GM19023 (cell line): ENCODE measurements around the gene C5AR1.
"Not testable (repeated sequence)": the region's sequence is repeated elsewhere in the genome, so short reads cannot be mapped to it uniquely, and the experiment has no call there.

Experiments
- ATAC-seq: cut with Tn5 transposase; IDR thresholded peaks from one replicate; pipeline ENCODE4 v1.9.1; 2021; ENCODE audit warnings: mild to moderate bottlenecking, moderate library complexity; ENCODE audit not compliant: unreplicated experiment

C5AR1 gene

DNA sequence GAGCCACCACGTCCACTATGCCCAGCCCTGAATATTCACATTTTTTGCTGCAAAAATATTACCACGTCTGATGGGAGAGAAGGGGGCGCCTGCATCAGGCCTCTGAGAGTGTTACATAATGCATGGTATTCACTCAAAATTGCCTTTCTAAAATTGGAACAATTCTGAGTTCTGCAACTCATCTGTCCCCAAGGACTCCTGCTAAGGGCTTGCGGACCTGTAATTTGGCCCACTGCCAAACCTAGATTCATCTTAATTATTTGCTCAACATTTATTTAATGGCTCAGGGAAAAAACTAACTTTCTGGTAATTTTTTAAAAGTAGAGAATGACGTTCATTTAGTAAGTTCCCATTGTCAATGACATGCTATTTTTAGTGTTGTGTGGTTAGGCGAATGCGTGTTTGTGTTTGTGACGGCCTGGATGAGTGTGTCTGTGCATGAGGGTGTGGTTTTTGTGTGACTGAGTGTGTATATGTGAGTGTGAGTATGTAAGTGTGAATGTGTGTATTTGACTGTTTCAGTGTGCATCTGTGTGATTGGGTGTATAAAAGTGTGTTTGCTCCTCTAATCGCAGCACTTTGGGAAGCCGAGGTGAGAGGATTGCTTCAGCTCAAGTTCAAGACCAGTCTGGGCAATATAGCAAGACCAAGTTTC lies 26.1 kb upstream of the C5AR1 start:
- ATAC-seq: no peak

DNA sequence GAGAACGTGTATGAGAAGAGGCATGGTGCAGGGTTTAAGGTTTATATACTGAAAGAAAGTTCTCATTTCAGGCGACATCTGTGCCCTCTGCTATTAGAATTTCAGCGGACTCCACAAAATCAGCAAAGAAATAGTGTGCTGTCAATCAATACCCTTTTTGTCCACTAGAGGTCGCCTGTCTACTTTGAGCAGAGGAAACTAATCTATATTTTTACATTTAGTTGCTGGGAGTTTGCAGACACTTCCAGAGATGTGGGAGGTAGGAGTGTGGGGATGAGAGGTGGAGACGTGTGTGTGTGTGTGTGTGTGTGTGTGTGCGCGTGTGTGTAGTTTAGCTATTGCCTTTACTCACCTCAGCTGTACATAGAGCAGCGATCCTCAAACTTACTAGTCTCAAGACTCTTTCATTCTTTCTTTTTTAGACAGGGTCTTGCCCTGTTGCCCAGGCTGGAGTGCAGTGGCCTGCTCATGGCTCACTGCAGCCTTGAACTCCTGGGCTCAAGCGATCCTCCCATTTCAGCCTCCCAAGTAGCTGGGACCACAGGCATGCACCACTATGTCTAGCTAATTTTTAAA lies 25.2 kb upstream of the C5AR1 start:
- no peak for ATAC-seq

- no peak for ATAC-seq
Observed at GRCh38 chr19:47296036-47296435, 13.6 kb upstream of the C5AR1 start.

DNA sequence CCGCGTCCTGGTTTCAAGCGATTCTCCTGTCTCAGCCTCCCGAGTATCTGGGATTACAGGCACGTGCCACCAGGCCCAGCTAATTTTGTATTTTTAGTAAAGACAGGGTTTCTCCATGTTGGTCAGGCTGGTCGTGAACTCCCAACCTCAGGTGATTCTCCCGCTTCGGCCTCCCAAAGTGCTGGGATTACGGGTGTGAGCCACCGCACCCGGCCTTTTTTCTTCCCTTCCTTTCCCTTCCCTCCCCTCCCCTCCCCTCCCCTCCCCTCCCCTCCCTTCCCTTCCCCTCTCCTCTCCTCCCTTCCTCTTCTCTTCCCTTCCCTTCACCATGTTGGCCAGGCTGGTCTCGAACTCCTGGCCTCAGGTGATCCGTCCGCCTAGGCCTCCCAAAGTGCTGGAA lies 8.8 kb upstream of the C5AR1 start:
- not testable (repeated sequence) for ATAC-seq

DNA sequence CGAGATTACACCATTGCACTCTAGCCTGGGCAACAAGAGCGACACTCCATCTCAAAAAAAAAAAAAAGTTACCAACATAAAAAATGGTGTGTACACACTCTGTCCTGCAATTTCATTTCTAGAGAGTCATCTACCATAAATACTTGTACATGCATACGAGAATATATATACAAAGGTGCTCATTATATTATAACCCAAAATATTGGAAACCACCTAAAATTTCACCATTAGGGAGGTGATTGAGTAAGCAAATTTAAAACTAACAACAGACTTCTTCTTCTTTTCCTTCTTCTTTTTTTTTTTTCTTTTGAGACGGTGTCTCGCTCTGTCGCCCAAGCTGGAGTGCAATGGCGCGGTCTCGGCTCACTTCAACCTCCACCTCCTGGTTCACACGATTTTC lies 7.4 kb upstream of the C5AR1 start:
- ATAC-seq: no peak

GRCh38 chr19:47303966-47304365 lies 5.7 kb upstream of the C5AR1 start:
- no peak for ATAC-seq

DNA sequence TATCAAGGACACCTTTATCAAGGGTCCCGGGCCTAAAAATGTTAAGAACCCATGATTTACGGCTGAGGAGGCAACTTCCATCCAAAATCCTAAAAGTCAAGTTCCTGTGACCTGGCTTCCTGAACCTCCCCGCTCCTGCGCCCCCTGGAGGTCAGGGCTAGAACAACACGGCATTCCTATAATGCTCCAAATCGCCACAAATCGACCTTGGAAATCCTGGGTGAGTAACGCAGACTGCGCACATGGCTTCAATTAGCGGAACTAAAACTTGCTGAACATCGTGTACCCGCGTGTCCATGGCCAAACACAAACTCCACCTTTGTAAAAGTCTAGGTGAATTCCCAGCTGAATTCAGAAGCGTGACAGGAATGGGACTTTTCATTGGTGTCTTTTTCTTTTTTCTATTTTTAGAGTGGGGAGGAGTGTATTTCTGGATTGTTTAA lies 4.3 kb upstream of the C5AR1 start:
- no peak for ATAC-seq

DNA sequence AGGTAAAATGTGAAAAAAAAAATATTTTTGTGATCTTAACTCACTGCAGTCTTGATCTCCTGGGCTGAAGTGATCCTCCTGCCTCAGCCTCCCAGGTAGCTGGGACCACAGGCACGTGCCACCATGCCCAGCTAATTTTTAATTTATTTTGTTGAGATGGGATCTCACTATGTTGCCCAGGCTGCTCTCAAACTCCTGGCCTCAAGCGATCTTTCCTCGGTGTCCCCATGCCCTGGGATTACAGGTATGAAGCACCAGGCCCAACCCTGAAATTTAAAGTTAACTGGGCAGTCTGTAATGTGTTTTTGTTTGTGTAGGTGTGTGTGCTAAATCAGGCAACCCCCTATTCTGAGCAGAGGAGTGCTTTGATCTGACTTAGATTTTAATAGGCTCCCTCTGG lies 3.4 kb upstream of the C5AR1 start:
- no peak for ATAC-seq

DNA sequence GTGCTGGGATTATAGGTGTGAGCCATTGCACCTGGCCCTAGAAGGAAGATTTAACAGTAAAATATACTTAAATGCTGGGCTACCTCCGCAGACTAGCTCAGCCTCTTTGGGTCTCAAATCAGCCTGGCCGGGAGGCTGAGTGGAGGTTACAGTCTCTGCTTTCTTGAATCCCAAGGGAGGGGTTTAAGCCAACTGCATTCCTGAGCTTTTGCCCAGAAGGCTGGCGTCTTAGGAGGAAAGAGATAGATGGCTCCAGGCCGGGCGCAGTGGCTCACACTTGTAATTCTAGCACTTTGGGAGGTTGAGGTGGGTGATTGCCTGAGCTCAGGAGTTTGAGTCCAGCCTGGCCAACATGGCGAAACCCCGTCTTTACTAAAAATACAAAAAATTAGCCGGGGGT lies 623 bp upstream of the C5AR1 start:
- ATAC-seq: no peak

DNA sequence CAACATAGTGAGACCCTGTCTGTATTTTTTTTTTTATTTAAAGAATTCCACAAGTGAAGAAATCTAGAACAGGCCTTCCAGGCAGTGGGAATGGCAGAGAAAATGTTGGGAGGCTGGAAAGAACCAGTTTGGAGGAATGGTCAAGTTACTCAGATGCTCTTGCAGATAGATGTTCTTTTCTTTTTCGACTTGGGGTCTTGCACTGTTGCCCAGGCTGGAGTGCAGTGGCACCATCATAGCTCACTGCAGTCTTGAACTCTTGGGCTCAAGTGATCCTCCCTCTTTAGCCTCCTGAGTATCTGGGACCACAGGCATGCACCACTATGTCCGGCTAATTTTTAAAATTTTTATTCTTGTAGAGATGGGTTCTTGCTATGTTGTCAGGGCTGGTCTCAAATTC lies 662 bp downstream of the C5AR1 start:
- ATAC-seq: no peak

GRCh38 chr19:47310819-47311218 lies 1.2 kb downstream of the C5AR1 start:
- ATAC-seq: no peak

DNA sequence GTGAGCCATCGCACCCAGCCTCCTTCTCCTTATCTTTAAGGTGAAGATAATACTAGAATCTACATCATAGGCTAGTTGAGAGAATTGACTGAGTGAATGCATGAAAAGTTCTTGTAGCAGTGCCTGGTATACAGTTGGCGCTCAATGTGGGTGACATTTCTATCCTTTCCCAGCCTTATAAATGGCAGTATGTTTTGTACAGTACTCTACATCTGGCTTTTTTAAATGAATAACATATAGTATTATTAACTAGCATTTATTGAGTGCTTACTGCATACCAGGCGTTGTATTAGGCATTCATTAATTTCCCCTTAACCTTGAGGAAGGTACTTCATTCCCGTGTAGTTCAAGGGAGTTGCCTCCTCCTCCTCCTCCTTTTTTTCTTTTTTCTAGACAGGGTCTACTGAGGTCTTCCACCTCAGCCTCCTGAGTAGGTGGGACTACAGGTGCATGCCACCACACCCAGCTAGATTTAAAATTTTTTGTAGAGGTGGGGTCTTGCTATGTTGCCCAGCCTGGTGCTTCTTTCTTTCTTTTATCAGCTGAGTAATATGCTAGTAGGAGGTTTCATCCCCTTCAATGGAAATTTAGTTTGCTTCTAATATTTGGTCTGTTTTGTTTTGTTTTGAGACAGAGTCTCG lies 2.8 kb downstream of the C5AR1 start:
- no peak for ATAC-seq

GRCh38 chr19:47313754-47314295 lies 4.2 kb downstream of the C5AR1 start:
- ATAC-seq: no peak

- no peak for ATAC-seq
Observed at GRCh38 chr19:47315125-47315821, 5.6 kb downstream of the C5AR1 start.

DNA sequence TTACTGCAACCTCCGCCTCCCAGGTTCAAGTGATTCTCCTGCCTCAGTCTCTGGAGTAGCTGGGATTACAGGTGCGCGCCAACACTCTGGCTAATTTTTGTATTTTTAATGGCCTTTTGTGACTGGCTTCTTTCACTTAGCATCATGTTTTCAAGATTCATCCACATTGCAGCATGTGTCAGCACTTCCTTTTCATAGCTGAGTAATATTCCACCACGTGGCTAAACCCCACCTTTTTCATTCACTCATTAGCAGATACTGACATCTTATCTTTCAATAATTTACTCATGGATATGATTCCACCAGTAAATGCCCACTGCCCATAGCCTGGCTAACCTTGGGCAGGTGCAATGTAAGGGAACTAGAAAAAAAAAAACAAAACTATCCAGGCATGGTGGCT lies 6.9 kb downstream of the C5AR1 start:
- ATAC-seq: no peak

DNA sequence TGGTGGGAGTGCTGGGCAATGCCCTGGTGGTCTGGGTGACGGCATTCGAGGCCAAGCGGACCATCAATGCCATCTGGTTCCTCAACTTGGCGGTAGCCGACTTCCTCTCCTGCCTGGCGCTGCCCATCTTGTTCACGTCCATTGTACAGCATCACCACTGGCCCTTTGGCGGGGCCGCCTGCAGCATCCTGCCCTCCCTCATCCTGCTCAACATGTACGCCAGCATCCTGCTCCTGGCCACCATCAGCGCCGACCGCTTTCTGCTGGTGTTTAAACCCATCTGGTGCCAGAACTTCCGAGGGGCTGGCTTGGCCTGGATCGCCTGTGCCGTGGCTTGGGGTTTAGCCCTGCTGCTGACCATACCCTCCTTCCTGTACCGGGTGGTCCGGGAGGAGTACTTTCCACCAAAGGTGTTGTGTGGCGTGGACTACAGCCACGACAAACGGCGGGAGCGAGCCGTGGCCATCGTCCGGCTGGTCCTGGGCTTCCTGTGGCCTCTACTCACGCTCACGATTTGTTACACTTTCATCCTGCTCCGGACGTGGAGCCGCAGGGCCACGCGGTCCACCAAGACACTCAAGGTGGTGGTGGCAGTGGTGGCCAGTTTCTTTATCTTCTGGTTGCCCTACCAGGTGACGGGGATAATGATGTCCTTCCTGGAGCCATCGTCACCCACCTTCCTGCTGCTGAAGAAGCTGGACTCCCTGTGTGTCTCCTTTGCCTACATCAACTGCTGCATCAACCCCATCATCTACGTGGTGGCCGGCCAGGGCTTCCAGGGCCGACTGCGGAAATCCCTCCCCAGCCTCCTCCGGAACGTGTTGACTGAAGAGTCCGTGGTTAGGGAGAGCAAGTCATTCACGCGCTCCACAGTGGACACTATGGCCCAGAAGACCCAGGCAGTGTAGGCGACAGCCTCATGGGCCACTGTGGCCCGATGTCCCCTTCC lies 10.5 kb downstream of the C5AR1 start:
- ATAC-seq: no peak

DNA sequence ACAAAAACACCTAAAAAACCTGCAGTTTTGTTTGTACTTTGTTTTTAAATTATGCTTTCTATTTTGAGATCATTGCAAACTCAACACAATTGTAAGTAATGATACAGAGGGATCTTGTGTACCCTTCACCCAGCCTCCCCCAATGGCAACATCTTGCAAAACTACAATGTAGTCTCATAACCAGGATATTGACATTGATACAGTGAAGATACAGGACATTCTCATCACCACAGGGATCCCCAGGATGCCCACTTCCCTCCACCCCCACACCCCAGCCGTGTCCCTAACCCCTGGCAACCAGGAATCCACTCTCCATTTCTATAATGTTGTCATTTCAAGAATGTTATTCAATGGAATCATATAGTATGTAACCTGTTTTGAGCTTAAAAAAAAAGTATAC lies 12.0 kb downstream of the C5AR1 start:
- ATAC-seq: no peak

DNA sequence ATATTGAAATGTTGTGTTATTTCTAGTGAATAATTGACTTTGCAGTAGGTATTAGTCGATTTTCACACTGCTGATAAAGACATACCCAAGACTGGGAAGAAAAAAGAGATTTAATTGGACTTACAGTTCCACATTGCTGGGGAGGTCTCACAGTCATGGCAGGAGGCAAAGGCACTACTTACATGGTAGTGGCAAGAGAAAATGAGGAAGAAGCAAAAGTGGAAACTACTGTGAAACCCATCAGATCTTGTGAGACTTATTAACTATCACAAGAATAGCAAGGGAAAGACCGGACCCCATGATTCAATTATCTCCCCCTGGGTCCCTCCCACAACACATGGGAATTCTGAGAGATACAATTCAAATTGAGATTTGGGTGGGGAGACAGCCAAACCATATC lies 12.4 kb downstream of the C5AR1 start:
- ATAC-seq: no peak

- no peak for ATAC-seq
Observed at GRCh38 chr19:47323409-47323808, 13.7 kb downstream of the C5AR1 start.

DNA sequence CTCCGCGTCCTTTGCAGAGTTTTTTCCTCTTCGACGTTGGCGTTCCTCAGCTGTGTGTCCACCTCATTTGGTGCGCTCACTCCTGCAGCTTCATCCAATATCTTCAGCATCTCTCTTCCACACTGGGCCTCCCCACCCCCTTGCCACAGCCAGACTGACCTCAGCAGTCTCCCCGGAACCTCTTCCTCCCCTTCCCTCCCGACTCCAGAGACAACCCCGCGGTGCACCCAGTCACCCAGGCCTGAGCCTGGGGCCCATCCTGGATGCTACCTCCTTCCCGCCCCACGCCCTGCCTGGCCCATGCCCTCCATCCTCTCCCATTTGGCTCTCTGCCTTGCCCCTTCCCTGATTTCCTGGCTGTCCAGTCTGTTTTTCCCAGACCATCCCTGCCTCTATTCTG lies 14.2 kb downstream of the C5AR1 start:
- no peak for ATAC-seq

DNA sequence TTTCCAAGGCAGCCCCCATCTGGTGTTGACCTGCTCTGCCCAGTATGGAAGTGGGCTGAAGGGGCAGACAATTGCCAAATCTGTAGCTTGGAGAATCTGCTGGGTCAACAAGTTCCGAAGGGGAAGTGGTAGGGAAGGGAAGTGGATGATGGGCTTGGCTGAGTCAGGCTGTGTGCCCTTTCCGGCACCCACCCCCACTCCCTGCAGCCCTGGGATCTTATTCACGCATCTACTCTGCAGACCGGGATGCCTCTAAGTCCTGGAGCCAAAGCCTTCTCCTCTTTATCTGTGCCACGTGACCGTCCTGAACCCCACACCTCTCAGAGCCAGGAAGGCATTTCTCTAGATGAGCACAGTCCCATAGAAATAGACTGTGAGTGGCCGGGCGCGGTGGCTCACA lies 14.8 kb downstream of the C5AR1 start:
- no peak for ATAC-seq
